HS-5 (cell line): ENCODE data around the gene CENPN.

Experiments used
- DNase-seq: peaks from one replicate; pipeline ENCODE4 v3.0.0-alpha.2; 2012; ENCODE audit warnings: low read depth

The CENPN gene

GRCh38 chr16:81081014-81081413 lies 74.0 kb downstream of the CENPN start:
- DNase-seq = no peak
